ENCODE results near the gene CARD10. TPM values are rescaled to one million over a fixed set of nuclear protein-coding genes. Genes with fewer than 3 reads are reported as not detected.
A peak's percentile ranks its signal among the peaks of the same experiment; 100 is the strongest.

The CARD10 gene
- total and polyA plus RNA-seq, 2 of the 13 experiments (the other 11 are each of a cell fraction or from before 2014, with no cell fraction given), result 35.2 to 55.8 TPM

DNA sequence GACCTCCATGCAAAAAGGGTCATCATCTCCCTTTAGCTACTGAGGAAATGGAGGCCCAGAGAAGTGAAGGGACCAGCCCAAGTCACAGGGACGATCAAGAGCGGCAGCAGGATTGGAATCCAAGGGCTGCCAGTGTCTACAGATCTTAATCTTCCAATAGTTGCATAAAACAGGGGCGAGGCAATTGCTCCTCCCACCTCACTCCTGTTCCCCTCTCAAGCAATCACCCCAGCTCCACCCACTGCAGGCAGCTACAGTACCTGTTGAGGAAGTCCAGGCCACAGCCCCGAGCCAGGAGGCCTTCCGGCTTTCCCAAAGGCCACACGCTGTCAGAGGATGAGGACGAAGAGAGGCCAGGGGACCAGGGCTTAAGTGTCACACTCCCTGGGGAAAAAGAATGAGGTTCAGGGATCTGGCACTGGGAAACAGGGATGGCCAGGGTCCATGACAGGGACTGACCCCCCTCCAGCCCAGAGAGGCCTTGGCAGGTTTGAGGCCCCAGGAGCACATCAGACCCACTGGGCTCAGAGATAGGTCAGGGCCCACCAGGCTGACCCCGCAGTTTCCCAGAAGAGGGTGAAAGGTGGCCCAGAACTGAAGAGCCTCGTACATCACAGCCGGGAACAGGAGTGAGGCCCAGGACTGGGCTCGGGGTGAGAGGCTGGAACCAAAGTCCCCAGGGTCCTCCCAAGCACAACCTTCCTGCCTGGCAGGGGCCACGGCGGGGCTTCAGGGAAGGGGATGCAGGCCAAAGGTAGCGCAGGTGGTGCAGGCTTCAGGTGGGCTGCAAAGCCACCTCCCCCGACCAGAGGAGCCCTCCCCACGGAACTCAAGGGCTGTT is 16.7 kb downstream of the CARD10 start (continued):
- TF ChIP-seq ZNF33A (CRISPR knock-in tag; IDR thresholded peaks at IDR 0.05; ENCODE audit: borderline replicate concordance), result no peak
- TF ChIP-seq ZNF598 (CRISPR knock-in tag; IDR thresholded peaks at IDR 0.05; ENCODE audit: borderline replicate concordance), result no peak
- TF ChIP-seq, protein P1, sequence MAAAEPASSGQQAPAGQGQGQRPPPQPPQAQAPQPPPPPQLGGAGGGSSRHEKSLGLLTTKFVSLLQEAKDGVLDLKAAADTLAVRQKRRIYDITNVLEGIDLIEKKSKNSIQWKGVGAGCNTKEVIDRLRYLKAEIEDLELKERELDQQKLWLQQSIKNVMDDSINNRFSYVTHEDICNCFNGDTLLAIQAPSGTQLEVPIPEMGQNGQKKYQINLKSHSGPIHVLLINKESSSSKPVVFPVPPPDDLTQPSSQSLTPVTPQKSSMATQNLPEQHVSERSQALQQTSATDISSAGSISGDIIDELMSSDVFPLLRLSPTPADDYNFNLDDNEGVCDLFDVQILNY (CRISPR knock-in tag; conservative IDR thresholded peaks at IDR 0.05), result no peak
- TF ChIP-seq, protein P2, sequence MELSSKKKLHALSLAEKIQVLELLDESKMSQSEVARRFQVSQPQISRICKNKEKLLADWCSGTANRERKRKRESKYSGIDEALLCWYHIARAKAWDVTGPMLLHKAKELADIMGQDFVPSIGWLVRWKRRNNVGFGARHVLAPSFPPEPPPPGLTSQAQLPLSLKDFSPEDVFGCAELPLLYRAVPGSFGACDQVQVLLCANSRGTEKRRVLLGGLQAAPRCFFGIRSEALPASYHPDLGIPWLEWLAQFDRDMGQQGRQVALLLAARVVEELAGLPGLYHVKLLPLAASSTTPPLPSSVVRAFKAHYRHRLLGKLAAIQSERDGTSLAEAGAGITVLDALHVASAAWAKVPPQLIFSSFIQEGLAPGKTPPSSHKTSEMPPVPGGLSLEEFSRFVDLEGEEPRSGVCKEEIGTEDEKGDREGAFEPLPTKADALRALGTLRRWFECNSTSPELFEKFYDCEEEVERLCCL (CRISPR knock-in tag; IDR thresholded peaks at IDR 0.05; ENCODE audit: borderline replicate concordance), result no peak
- 0 out of 2 replicates have a peak, but pooled peaks have one; percentile 4 for TF ChIP-seq ZNF792 (CRISPR knock-in tag; IDR thresholded peaks at IDR 0.05)
- TF ChIP-seq ZFP36L1 (CRISPR knock-in tag; IDR thresholded peaks at IDR 0.05), result no peak; the same call in 1 of the 2 replicates
- no peak for TF ChIP-seq KLF13 (CRISPR knock-in tag; IDR thresholded peaks at IDR 0.05)
- TF ChIP-seq NONO (IDR thresholded peaks at IDR 0.05), result no peak
- no peak for TF ChIP-seq NONO (CRISPR knock-in tag; conservative IDR thresholded peaks at IDR 0.05)
- TF ChIP-seq ZNF782 (CRISPR knock-in tag; IDR thresholded peaks at IDR 0.05; ENCODE audit: borderline replicate concordance), result no peak
- no peak for TF ChIP-seq ONECUT2 (CRISPR knock-in tag; IDR thresholded peaks at IDR 0.05)
- TF ChIP-seq ZBTB1 (CRISPR knock-in tag; IDR thresholded peaks at IDR 0.05; ENCODE audit: borderline replicate concordance), result no peak
- TF ChIP-seq, protein P3, sequence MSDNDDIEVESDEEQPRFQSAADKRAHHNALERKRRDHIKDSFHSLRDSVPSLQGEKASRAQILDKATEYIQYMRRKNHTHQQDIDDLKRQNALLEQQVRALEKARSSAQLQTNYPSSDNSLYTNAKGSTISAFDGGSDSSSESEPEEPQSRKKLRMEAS (IDR thresholded peaks at IDR 0.05), result peak; percentile 60; the same call in 1 of the 2 replicates
- no peak for TF ChIP-seq NFYB (CRISPR knock-in tag; IDR thresholded peaks at IDR 0.05)
- peak; percentile 86 for TF ChIP-seq ZNF761 (CRISPR knock-in tag; conservative IDR thresholded peaks at IDR 0.05)
- TF ChIP-seq XBP1 (CRISPR knock-in tag; IDR thresholded peaks at IDR 0.05), result no peak
- TF ChIP-seq, protein P4, sequence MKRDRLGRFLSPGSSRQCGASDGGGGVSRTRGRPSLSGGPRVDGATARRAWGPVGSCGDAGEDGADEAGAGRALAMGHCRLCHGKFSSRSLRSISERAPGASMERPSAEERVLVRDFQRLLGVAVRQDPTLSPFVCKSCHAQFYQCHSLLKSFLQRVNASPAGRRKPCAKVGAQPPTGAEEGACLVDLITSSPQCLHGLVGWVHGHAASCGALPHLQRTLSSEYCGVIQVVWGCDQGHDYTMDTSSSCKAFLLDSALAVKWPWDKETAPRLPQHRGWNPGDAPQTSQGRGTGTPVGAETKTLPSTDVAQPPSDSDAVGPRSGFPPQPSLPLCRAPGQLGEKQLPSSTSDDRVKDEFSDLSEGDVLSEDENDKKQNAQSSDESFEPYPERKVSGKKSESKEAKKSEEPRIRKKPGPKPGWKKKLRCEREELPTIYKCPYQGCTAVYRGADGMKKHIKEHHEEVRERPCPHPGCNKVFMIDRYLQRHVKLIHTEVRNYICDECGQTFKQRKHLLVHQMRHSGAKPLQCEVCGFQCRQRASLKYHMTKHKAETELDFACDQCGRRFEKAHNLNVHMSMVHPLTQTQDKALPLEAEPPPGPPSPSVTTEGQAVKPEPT (CRISPR knock-in tag; IDR thresholded peaks at IDR 0.05; ENCODE audit: low read depth), result no peak
- TF ChIP-seq, protein P5, sequence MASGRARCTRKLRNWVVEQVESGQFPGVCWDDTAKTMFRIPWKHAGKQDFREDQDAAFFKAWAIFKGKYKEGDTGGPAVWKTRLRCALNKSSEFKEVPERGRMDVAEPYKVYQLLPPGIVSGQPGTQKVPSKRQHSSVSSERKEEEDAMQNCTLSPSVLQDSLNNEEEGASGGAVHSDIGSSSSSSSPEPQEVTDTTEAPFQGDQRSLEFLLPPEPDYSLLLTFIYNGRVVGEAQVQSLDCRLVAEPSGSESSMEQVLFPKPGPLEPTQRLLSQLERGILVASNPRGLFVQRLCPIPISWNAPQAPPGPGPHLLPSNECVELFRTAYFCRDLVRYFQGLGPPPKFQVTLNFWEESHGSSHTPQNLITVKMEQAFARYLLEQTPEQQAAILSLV (CRISPR knock-in tag; IDR thresholded peaks at IDR 0.05; ENCODE audit: borderline replicate concordance), result no peak
- TF ChIP-seq RBM39 (IDR thresholded peaks at IDR 0.05; ENCODE audit: low read depth, low read length, poor library complexity, severe bottlenecking), result no peak
- no peak for TF ChIP-seq SETDB1 (CRISPR knock-in tag; IDR thresholded peaks at IDR 0.05; ENCODE audit: borderline replicate concordance)
- TF ChIP-seq SP5 (CRISPR knock-in tag; IDR thresholded peaks at IDR 0.05; ENCODE audit: borderline replicate concordance, low read depth), result peak; percentile 92
- TF ChIP-seq HOXD1 (CRISPR knock-in tag; IDR thresholded peaks at IDR 0.05), result peak; percentile 78
- TF ChIP-seq, protein P6, sequence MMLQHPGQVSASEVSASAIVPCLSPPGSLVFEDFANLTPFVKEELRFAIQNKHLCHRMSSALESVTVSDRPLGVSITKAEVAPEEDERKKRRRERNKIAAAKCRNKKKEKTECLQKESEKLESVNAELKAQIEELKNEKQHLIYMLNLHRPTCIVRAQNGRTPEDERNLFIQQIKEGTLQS (CRISPR knock-in tag; IDR thresholded peaks at IDR 0.05), result no peak

Measured in HepG2 (cell line).